Lower leg skin (tissue), 3 donors: ENCODE data around the gene WNT7A.

ENCODE experiments used
- POLR2A ChIP-seq, 2 donors: fragments of 450-650 bp; IDR thresholded peaks; one replicate each; pipeline ENCODE4 v1.6.1; 2016 to 2017; ENCODE audit warnings: antibody characterized with exemption in 2 of 2, mild to moderate bottlenecking in 1 of 2, moderate library complexity in 1 of 2
- TF ChIP-seq, protein P1 (sequence below), 3 donors: fragments of 450-650 bp; IDR thresholded peaks; one replicate each; pipeline ENCODE4 v1.5.1; 2016; ENCODE audit warnings: antibody characterized with exemption in 3 of 3, mild to moderate bottlenecking in 3 of 3, moderate library complexity in 2 of 3

GRCh38 chr3:13851091-13851849 lies 28.6 kb downstream of the WNT7A start:
- TF ChIP-seq, protein P1, sequence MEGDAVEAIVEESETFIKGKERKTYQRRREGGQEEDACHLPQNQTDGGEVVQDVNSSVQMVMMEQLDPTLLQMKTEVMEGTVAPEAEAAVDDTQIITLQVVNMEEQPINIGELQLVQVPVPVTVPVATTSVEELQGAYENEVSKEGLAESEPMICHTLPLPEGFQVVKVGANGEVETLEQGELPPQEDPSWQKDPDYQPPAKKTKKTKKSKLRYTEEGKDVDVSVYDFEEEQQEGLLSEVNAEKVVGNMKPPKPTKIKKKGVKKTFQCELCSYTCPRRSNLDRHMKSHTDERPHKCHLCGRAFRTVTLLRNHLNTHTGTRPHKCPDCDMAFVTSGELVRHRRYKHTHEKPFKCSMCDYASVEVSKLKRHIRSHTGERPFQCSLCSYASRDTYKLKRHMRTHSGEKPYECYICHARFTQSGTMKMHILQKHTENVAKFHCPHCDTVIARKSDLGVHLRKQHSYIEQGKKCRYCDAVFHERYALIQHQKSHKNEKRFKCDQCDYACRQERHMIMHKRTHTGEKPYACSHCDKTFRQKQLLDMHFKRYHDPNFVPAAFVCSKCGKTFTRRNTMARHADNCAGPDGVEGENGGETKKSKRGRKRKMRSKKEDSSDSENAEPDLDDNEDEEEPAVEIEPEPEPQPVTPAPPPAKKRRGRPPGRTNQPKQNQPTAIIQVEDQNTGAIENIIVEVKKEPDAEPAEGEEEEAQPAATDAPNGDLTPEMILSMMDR (IDR thresholded peaks at IDR 0.05), result no peak
- TF ChIP-seq POLR2A (IDR thresholded peaks at IDR 0.05), result no peak
